NCI-H187 (cell line): ENCODE data around the gene ATP10D.
"Not testable (repeated sequence)": the region's sequence is repeated elsewhere in the genome, so short reads cannot be mapped to it uniquely, and the experiment has no call there.

Experiments
- DNase-seq, 2 experiments: peaks; one replicate each; lab custom pipeline; 2025; lab: John Stamatoyannopoulos, UW

The ATP10D gene

DNA sequence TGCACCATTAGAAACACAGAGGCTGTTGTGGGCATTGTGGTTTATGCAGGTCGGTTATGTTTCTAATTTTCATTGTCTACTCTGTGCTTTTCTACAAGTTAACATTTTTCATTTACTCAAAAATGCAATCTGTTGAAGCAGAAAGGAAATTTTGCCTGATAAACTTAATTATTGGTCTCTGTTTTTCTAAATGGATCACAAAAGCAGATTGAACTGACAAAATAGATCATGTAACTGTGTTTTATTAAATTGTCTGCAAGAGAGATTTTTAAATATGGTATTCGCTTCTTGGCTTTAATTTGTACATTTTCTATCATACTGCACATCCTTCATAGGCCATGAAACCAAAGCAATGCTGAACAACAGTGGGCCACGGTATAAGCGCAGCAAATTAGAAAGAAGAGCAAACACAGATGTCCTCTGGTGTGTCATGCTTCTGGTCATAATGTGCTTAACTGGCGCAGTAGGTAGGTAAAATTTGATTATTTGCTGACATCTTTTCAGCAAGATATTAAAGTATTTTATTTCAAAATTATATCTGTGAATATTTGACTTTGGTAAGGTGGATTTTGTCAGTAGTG, 50.6 kb downstream of the ATP10D start:
- DNase-seq: no peak

DNA sequence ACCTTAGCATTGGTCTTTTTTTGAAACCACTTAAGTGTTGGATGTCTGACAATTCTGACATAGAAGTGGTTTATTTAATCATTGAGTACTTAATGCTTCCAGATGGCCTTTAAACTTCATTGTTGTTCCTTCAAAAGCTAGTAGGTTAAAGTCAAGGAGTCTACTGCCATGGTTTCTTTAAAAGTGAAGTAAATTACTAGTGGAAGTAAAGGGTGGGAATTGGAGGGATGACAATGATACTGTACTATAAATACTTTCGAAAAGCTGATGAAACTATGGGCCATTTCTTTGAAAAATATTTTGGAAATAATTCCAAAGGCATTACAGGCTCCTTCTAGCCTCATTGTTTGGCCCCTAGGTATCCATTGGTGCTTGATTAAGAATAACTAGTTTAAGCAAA, 51.9 kb downstream of the ATP10D start:
- no peak for DNase-seq

GRCh38 chr4:47538111-47538824, 53.2 kb downstream of the ATP10D start:
- no peak for DNase-seq

DNA sequence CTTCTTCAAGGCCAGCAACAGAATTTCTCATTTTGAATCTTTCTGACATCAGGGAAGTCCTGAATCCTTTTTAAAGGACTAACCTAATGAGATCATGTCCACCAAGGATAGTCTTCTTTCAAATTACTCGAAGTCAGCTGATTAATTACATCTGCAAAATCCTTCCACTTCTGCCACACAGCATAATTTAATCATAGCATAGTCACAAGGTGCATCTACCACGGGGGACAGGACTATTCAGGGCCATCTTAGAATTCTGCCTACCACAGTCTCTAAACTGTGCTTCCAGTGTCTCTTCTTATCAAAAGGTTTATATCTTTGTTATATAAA, 53.7 kb downstream of the ATP10D start:
- DNase-seq: no peak

GRCh38 chr4:47542640-47543039, 57.6 kb downstream of the ATP10D start:
- DNase-seq: not testable (repeated sequence)

GRCh38 chr4:47543331-47543730, 58.3 kb downstream of the ATP10D start:
- DNase-seq: no peak

DNA sequence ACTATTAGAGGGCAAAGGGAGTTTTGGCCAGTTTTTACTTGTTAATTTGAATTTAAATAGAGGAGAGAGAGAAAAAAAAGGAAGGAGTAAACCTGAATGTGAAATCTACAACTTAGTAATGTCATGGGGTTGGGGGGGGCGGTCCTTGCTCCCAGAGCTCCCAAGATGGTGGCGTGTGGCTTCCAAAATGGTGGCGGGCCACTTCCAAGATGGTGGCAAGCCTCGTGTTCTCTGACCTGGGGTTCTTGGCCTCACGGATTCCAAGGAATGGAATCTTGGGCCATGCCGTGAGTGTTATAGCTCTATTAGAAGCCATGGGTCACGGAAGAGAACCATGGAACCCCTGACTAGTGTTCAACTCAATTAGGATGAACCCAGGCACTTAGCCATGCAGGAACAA, 65.3 kb downstream of the ATP10D start:
- not testable (repeated sequence) for DNase-seq

GRCh38 chr4:47550899-47551548, 65.9 kb downstream of the ATP10D start:
- no peak for DNase-seq

DNA sequence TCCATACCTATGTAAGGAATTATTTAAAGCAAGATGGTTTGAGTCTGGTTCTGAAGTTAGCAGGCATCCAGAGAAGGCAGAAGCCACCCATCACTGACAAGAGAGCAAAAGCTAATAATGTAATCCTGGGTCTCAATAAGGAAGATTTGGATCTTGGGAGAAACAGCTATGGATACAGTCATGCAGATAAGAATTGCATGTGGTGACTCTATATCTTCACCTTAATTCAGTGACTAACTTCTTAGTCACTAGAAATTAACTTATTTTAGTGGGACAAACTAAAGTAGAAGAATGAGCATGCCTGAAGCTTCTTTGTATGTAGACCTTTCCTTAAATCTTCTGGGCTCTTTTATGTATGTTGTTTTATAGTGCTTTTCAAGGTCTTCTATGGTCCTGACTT, 66.6 kb downstream of the ATP10D start:
- DNase-seq: no peak

- no peak for DNase-seq
These were observed 68.5 kb downstream of the ATP10D start for GRCh38 chr4:47553329-47554125.

DNA sequence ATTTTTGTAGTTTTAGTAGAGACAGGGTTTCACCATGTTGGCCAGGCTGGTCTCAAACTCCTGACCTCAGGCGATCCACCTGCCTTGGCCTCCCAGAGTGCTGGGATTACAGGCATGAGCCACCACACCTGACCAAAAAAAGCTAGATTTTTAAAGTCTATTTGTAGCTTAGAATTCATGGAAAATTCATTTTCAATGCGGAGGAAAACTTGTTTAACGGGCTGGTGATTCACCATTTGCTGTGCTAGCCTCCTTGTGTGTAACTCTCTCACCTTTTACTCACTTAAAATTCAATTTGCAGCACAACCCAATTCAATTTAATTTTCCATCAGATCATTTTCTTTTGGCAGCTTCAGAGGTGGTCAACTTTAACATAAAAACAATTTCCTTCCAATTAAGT, 70.8 kb downstream of the ATP10D start:
- not testable (repeated sequence) for DNase-seq

DNA sequence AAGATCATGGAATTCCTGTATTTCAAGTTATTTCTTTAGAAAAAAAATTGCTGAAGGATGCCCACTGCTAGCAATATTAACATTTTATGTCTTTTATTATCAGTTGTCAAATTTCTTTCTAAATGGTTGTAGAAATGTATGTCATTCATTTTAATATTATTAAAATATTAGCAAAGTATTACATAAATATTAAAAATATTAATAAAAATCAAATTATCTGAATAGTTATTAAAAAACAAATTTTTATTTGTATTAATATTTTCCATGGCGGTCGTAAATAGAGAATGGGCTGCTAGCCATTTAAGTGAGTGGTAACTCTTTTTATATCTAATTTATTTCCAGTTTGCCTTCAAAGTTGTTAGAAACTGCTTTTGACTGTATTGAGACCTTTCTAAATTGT, 72.2 kb downstream of the ATP10D start:
- DNase-seq: no peak

DNA sequence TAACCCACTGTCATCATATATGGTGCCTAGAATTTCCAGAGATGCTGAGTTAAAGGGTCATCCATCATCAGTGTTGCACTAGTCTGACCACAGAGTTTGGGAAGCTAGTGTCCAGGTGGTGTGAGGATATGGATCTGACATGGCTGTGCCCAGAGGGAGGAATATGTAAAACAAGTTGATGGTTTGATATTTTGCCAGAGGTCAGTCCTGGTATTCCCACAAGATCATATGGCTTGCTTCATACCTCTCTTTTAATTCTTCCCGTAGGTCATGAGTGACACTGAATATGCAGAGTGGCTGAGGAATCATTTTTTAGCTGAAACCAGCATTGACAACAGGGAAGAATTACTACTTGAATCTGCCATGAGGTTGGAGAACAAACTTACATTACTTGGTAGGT, 75.6 kb downstream of the ATP10D start:
- no peak for DNase-seq

- no peak for DNase-seq
These were observed 76.3 kb downstream of the ATP10D start for GRCh38 chr4:47561331-47561730.

- no peak for DNase-seq
These were observed 77.2 kb downstream of the ATP10D start for GRCh38 chr4:47562297-47562696.

DNA sequence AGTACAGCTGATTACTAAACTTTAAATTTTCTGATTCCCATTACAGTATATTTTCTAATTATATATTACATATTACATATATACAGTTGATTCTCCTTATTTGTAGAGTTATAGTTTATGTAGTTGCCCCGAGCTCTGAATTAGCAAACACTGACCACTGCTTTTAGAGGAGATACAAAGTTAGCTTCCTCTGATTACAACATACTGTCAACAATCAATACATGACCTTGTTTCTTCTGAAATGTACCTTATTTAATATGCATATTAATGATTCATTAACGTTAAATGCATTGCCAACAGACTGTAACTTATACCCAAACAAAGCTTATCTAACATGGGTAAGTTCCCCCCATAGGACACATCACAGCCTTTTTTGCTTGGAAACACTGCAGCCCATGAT, 81.5 kb downstream of the ATP10D start:
- no peak for DNase-seq

- no peak for DNase-seq
These were observed 81.9 kb downstream of the ATP10D start for GRCh38 chr4:47566969-47567368.

GRCh38 chr4:47567511-47567910, 82.4 kb downstream of the ATP10D start:
- DNase-seq: no peak

- no peak for DNase-seq
These were observed 85.7 kb downstream of the ATP10D start for GRCh38 chr4:47570816-47571215.

- DNase-seq: no peak
These were observed 87.9 kb downstream of the ATP10D start for GRCh38 chr4:47572981-47573380.

- DNase-seq: no peak
These were observed 92.9 kb downstream of the ATP10D start for GRCh38 chr4:47577779-47578553.

DNA sequence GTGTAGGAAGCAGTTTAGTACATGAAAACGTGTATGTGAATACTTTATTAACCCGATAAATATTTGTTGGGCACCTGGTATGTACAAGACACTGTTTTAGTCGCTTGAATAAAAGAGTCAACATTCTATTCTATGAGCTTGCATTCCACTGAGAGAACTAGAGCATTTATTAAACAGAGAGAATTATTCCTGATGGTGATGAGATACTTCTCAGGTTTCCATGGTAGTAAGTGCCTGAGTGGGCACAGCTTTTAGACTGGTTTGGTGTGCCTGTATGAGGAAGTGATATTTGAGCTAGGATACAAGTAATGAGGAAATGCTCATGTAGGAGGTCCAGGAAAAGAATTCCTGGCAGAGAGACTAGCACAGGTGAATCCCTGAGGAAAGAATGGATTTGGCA, 94.2 kb downstream of the ATP10D start:
- no peak for DNase-seq
